IPS DF 19.7 (cell line): ENCODE measurements around the gene SLC43A3.
A peak's percentile ranks its signal among the peaks of the same experiment; 100 is the strongest.

Experiments
- DNase-seq: peaks from one replicate; pipeline ENCODE4 v3.0.0-alpha.2; 2013; ENCODE audit warnings: low read depth, low spot score

SLC43A3 gene

GRCh38 chr11:57426929-57427726 lies at the start of gene SLC43A3:
Gene SLC43A3, minus strand, starts transcription at chr11:57427121. Its CDS starts 949 bp downstream, at chr11:57426172.
- DNase-seq = peak; percentile 40

GRCh38 chr11:57476047-57476756 lies 49.3 kb upstream of the SLC43A3 start:
- DNase-seq = no peak

GRCh38 chr11:57475671-57476046 lies 48.7 kb upstream of the SLC43A3 start:
- DNase-seq = no peak

DNA sequence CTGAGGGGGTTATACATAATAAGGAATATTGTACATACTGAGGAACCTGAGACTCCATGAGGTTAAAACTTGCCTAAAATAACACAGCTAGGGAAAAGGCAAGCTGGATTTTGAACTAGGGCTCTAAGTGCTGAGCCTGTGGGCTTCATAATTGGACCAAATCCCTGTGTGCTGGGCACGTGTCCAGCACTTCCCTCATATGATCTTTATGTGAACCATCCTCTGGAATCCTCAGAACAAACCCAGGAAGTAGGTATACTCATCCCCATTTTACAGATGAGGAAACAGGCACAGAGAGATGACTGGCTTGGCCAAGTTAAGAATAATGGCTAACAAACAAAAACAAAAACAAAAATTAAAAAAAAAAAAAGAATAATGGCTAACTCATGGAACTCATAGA lies 48.3 kb upstream of the SLC43A3 start:
- no peak for DNase-seq

GRCh38 chr11:57474803-57475115 lies 47.8 kb upstream of the SLC43A3 start:
- no peak for DNase-seq

DNA sequence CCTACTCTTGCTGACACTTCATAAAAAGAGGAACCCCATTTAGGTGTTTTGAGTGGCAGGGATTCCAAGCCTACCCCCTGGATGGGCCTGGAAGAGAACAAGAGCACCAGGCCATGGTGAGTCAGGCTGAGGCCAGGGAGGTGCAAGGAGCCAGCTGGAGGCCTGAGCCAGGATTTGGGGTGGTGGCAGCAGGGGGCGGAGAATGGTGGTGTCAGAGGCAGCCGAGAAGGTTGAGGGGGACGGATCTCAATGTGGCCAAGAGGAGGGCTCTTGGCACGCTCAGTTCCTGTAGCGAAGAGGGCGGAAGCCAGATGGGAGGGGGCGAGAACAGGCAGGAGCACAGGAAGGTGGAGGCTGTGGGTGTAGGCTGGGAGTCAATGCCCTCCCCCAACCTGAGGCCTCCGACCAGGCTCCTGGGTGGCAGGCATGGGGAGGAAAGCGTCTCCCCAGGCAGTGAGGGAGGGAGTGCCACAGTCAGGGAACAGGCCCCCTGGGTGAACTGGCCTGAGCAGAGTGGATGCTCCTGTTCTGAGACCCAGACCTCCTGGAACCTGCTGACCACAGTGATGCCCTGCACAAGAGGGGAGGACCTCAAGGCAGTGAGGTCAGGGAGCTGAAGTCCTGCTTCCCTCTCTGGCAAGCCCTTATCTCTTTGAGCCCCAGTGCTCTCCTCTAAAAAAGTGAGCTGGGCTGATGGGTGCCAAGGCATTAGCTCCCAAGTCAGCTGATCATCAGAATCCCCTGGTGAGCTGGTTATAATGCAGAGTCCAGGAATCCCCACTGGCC lies 47.3 kb upstream of the SLC43A3 start:
- no peak for DNase-seq

DNA sequence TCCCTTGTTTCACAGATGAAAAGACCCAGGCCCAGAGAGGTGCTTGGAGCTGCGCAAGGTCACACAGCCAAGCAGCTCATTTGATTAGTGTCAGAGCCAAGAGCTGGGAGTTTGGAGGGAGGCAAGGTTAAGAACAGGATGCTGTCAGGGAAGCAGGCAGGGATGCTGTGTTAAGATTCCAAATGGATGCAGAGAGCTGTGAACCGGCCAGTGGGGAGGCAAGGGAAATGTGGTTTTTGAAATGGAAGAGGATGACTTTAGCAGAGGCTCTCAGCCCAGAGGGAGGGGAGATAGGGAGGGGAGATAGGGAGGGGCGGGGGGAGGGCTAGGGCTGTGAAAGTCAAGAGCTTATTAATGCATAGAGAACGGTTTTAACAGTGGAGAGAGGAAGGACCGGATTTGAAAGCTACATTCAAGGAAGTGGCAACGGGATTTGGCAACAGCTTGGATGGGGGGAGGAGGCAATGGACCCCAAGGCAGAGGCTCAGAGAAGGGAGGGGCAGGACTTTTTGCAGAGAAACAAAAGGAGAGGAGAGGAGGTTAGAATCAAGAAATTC lies 46.4 kb upstream of the SLC43A3 start:
- no peak for DNase-seq

DNA sequence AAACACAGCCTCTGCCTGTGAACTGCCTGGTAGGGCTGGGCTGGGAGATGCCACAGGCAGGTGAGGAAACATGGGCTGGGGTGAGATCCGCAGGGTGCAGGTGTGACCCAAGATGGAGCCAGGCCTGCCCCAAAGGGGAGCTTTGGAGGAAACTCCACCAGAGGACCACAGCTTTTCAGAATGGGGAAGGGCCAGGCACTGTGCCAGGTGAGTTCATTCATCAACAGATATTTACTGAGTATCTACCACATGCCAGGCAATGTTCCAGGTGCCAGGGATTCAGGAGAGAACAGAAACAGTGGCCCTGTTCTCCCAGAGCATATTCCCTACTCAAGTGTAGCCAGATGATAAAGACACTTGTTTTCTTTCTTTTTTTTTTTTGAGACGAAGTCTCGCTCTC lies 44.6 kb upstream of the SLC43A3 start:
- no peak for DNase-seq

- no peak for DNase-seq
Observed at GRCh38 chr11:57469268-57469667, 42.3 kb upstream of the SLC43A3 start.

DNA sequence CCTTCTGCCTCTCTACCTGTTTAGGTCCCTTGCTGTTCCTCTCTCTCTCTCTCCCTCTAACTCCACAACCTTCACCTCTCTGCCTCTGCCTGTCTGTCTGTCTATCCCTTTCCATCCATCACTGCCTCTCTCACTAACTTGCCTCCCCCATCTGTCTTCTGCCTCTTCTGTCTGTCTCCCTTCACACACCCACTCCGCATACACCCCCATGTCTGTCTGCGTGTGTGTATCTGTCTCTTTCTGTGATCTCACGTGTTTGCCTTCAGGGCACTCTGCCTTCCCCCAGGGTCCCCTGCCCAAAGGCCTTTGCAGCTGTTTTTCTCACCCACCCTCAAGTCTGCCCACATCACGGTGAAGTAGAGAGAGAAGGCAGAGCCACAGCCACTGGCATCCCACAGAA lies 41.4 kb upstream of the SLC43A3 start:
- no peak for DNase-seq

DNA sequence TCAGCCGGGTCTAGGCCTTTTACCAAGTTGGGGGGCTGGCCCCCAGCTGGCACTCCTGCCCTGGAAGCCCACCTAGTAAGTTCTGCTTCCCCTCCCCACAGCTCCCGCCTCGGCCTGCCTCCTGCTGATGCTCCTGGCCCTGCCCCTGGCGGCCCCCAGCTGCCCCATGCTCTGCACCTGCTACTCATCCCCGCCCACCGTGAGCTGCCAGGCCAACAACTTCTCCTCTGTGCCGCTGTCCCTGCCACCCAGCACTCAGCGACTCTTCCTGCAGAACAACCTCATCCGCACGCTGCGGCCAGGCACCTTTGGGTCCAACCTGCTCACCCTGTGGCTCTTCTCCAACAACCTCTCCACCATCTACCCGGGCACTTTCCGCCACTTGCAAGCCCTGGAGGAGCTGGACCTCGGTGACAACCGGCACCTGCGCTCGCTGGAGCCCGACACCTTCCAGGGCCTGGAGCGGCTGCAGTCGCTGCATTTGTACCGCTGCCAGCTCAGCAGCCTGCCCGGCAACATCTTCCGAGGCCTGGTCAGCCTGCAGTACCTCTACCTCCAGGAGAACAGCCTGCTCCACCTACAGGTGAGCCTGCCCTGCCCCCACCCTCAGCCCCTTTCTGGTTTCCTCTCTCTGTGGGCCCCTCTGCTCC lies 40.7 kb upstream of the SLC43A3 start:
- DNase-seq = no peak

- no peak for DNase-seq
Observed at GRCh38 chr11:57466680-57467079, 39.8 kb upstream of the SLC43A3 start.

GRCh38 chr11:57464539-57465181 lies 37.7 kb upstream of the SLC43A3 start:
- no peak for DNase-seq

- DNase-seq = no peak
Observed at GRCh38 chr11:57463671-57464538, 37.0 kb upstream of the SLC43A3 start.

GRCh38 chr11:57462597-57462996 lies 35.7 kb upstream of the SLC43A3 start:
- DNase-seq = no peak

DNA sequence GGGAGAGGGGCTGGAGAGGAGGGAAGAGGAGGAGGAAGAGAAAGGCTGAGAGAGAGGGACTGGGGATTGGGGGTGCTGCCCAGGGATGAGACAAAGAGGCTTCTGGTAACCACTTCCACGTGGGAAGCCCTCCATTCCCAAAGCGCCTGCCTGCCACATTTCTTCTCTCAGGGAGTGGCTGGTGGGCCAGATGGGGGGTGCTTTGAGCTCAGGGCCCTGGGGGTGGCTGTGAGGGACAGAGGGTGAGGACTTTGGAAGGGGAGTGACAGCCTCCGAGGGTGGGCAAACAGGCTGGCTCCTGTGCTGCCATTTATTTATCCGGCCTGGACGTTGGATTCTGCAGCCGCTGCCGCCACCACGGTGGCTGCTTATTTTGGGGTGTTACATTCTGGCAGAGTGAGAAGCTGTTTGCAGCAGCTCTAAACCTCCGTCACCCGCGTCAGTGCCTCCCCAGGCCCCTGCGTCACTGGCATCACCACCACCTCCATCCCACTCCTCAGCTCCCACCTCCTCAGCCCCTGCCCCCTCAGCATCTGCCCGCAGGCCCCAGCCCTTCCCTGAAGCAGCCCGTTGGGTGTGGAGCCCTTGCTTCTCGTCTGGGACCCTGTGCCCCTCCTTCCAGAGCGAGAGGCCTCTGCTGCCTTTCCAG lies 35.0 kb upstream of the SLC43A3 start:
- DNase-seq = no peak

DNA sequence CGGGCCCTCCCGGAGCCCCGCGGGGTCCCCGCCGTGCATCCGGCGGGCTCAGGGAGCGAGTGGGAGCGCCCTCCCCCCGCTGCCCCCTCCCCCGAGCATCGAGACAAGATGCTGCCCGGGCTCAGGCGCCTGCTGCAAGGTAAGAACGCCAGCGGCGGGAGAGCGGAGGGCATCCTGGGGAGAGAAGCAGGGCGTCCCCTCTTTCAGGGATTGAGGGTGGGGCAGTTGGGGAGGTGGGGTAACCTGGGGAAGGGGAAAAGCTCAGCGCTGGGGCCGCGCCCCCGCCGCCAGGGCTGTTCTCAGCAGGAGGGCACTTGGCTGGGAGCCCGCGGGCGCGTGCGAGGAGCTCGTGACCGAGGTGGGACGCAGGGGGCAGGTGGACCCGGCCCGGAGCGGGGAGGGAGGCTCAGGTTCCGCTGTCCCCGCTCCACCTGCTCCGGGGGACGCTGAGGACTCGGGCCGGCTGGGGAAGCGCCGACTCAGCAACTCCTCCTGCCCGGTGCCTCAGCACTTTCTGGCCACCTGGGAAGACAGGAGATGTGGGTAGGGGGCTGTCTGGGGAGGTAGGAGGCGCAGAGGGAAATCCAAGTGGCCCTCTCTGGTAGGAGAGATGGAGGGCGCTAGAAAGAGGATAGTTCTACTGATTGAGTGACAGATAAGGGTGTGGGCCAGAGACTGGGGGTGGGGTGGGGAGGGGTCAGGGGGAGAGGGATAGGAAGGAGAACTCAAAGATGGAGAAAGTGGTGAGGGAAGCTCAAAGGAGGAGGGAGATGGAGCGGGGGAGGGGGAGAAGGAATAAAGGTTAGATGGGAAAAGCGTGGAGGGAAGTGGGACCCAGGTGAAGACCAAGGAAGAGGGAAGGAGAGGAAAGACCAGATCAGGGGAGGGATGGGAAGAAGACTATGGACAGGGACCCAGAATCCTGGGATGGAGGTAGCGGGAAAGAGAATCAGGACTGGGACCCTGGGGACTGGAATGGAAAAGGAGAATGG lies 34.1 kb upstream of the SLC43A3 start:
- no peak for DNase-seq

DNA sequence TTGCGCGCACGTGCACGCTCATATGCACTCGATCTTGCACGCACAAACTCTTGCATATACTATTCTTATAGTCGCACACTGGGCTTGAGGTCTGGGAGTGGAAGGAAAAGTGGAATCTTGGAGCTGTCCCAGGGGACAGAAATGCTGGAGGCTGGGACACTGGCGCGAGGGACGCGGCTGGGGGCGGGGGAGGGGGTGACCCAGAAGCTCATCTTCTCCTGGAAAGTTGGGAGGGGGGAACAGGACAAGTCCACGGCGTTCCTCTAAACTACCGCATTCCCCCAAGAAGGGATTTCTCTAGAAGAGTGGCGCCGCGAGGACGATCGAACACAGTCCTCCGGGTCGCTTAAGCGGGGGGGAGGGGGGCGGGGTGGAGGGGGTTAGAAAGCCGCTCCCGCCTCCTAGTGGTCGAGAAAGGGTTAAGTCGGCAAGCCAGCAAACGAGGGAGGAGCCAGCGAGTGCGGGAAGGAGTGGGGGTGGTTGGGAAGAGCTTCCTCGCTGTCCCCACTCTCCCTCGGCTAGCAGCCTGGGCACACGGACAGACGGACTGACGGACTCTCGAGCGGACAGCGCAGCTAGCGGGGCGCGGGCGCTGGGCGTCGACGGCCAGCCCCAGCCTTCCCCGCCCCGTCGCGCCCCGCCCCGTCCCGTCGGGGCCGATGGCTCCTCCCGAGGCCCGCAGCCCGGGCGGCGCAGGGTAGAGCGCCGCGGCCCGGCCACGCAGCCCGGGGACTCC lies 33.3 kb upstream of the SLC43A3 start, which contains the start of gene RTN4RL2:
Gene RTN4RL2 (plus strand): TSS at position 507 of the 736 bp plus-strand sequence. CDS start 338 bp downstream, outside the sequence.
- DNase-seq = no peak
